Measurements from ENCODE around the gene TOR3A. TPM values are rescaled to one million over a fixed set of nuclear protein-coding genes. Genes with fewer than 3 reads are reported as not detected.

The TOR3A gene
- total and polyA plus RNA-seq, 2 of the 13 experiments (the other 11 are each of a cell fraction or from before 2014, with no cell fraction given) = 14.7 to 28.4 TPM

DNA sequence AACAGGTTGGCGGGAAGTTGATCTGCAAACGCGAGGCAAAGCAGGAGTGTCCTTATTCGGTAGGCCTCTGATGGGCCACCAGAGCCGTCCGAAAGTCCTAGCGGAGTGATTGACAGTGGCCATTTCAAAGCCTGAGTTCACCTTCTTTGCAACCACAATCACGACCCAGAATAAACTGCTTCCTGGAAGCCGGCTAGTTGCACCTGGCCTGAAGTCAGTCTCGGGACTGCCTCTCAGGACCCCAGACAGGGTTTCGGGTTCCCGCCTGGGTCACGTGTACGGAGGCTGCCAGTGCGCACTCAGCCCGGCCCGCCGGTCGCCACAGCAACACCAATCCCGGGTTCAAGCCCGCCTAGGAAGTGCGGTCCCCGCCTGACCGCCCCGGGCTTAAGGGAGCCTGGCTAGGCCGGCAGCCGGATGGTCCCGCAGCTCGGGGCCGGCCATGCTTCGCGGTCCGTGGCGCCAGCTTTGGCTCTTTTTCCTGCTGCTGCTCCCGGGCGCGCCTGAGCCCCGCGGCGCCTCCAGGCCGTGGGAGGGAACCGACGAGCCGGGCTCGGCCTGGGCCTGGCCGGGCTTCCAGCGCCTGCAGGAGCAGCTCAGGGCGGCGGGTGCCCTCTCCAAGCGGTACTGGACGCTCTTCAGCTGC lies at the start of gene TOR3A (continued):
- TF ChIP-seq, protein P1, sequence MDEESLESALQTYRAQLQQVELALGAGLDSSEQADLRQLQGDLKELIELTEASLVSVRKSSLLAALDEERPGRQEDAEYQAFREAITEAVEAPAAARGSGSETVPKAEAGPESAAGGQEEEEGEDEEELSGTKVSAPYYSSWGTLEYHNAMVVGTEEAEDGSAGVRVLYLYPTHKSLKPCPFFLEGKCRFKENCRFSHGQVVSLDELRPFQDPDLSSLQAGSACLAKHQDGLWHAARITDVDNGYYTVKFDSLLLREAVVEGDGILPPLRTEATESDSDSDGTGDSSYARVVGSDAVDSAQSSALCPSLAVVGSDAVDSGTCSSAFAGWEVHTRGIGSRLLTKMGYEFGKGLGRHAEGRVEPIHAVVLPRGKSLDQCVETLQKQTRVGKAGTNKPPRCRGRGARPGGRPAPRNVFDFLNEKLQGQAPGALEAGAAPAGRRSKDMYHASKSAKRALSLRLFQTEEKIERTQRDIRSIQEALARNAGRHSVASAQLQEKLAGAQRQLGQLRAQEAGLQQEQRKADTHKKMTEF (CRISPR knock-in tag; IDR thresholded peaks at IDR 0.05) = peak; percentile 64; the same call in 1 of the 2 replicates
- TF ChIP-seq ATRX (CRISPR knock-in tag; IDR thresholded peaks at IDR 0.05; ENCODE audit: borderline replicate concordance) (no peak), ZNF564 (CRISPR knock-in tag; IDR thresholded peaks at IDR 0.05) (no peak), HOXD1 (CRISPR knock-in tag; IDR thresholded peaks at IDR 0.05) (no peak; the same call in 1 of the 2 replicates), SP5 (CRISPR knock-in tag; IDR thresholded peaks at IDR 0.05; ENCODE audit: borderline replicate concordance, low read depth) (no peak), ZSCAN20 (CRISPR knock-in tag; IDR thresholded peaks at IDR 0.05; ENCODE audit: borderline replicate concordance) (peak; percentile 92; the same call in 1 of the 2 replicates), TGIF2 (CRISPR knock-in tag; IDR thresholded peaks at IDR 0.05) (peak; percentile 59; the same call in 1 of the 2 replicates), PLRG1 (conservative IDR thresholded peaks at IDR 0.05) (no peak), ZNF138 (CRISPR knock-in tag; IDR thresholded peaks at IDR 0.05; ENCODE audit: low read depth) (peak; percentile 32; the same call in 1 of the 2 replicates), CHD4 (IDR thresholded peaks at IDR 0.05; ENCODE audit: borderline replicate concordance, low read length) (no peak), ZNF569 (CRISPR knock-in tag; IDR thresholded peaks at IDR 0.05; ENCODE audit: borderline replicate concordance) (no peak), SP2 (CRISPR knock-in tag; IDR thresholded peaks at IDR 0.05) (no peak; the same call in 1 of the 2 replicates), XRCC5 (optimal IDR thresholded peaks at IDR 0.05; ENCODE audit: low read length) (peak; percentile 25)
- TF ChIP-seq, protein P2, sequence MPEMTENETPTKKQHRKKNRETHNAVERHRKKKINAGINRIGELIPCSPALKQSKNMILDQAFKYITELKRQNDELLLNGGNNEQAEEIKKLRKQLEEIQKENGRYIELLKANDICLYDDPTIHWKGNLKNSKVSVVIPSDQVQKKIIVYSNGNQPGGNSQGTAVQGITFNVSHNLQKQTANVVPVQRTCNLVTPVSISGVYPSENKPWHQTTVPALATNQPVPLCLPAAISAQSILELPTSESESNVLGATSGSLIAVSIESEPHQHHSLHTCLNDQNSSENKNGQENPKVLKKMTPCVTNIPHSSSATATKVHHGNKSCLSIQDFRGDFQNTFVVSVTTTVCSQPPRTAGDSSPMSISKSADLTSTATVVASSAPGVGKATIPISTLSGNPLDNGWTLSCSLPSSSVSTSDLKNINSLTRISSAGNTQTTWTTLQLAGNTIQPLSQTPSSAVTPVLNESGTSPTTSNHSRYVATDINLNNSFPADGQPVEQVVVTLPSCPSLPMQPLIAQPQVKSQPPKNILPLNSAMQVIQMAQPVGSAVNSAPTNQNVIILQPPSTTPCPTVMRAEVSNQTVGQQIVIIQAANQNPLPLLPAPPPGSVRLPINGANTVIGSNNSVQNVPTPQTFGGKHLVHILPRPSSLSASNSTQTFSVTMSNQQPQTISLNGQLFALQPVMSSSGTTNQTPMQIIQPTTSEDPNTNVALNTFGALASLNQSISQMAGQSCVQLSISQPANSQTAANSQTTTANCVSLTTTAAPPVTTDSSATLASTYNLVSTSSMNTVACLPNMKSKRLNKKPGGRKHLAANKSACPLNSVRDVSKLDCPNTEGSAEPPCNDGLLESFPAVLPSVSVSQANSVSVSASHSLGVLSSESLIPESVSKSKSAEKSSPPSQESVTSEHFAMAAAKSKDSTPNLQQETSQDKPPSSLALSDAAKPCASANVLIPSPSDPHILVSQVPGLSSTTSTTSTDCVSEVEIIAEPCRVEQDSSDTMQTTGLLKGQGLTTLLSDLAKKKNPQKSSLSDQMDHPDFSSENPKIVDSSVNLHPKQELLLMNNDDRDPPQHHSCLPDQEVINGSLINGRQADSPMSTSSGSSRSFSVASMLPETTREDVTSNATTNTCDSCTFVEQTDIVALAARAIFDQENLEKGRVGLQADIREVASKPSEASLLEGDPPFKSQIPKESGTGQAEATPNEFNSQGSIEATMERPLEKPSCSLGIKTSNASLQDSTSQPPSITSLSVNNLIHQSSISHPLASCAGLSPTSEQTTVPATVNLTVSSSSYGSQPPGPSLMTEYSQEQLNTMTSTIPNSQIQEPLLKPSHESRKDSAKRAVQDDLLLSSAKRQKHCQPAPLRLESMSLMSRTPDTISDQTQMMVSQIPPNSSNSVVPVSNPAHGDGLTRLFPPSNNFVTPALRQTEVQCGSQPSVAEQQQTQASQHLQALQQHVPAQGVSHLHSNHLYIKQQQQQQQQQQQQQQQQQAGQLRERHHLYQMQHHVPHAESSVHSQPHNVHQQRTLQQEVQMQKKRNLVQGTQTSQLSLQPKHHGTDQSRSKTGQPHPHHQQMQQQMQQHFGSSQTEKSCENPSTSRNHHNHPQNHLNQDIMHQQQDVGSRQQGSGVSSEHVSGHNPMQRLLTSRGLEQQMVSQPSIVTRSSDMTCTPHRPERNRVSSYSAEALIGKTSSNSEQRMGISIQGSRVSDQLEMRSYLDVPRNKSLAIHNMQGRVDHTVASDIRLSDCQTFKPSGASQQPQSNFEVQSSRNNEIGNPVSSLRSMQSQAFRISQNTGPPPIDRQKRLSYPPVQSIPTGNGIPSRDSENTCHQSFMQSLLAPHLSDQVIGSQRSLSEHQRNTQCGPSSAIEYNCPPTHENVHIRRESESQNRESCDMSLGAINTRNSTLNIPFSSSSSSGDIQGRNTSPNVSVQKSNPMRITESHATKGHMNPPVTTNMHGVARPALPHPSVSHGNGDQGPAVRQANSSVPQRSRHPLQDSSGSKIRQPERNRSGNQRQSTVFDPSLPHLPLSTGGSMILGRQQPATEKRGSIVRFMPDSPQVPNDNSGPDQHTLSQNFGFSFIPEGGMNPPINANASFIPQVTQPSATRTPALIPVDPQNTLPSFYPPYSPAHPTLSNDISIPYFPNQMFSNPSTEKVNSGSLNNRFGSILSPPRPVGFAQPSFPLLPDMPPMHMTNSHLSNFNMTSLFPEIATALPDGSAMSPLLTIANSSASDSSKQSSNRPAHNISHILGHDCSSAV (CRISPR knock-in tag; IDR thresholded peaks at IDR 0.05; ENCODE audit: borderline replicate concordance) = no peak; the same call in 1 of the 2 replicates
- TF ChIP-seq, protein P3, sequence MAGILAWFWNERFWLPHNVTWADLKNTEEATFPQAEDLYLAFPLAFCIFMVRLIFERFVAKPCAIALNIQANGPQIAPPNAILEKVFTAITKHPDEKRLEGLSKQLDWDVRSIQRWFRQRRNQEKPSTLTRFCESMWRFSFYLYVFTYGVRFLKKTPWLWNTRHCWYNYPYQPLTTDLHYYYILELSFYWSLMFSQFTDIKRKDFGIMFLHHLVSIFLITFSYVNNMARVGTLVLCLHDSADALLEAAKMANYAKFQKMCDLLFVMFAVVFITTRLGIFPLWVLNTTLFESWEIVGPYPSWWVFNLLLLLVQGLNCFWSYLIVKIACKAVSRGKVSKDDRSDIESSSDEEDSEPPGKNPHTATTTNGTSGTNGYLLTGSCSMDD (CRISPR knock-in tag; IDR thresholded peaks at IDR 0.05) = no peak
- TF ChIP-seq, protein P4, sequence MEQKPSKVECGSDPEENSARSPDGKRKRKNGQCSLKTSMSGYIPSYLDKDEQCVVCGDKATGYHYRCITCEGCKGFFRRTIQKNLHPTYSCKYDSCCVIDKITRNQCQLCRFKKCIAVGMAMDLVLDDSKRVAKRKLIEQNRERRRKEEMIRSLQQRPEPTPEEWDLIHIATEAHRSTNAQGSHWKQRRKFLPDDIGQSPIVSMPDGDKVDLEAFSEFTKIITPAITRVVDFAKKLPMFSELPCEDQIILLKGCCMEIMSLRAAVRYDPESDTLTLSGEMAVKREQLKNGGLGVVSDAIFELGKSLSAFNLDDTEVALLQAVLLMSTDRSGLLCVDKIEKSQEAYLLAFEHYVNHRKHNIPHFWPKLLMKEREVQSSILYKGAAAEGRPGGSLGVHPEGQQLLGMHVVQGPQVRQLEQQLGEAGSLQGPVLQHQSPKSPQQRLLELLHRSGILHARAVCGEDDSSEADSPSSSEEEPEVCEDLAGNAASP (CRISPR knock-in tag; IDR thresholded peaks at IDR 0.05; ENCODE audit: borderline replicate concordance) = 0 out of 2 replicates have a peak, but pooled peaks have one; percentile 52

Data from HepG2 (cell line).